ENCODE data around the gene FTSJ3. TPM values are rescaled to one million over a fixed set of nuclear protein-coding genes. Genes with fewer than 3 reads are reported as not detected.
A peak's percentile ranks its signal among the peaks of the same experiment; 100 is the strongest.

The FTSJ3 gene
- total and polyA plus RNA-seq, 2 of the 13 experiments (the other 11 are each of a cell fraction or from before 2014, with no cell fraction given), result 26.0 to 64.2 TPM

GRCh38 chr17:63848834-63849689, 21.6 kb upstream of the FTSJ3 start (continued):
- TF ChIP-seq ZBTB4 (CRISPR knock-in tag; IDR thresholded peaks at IDR 0.05; ENCODE audit: borderline replicate concordance), result peak; percentile 65; the same call in 1 of the 2 replicates
- TF ChIP-seq PAX8 (CRISPR knock-in tag; IDR thresholded peaks at IDR 0.05; ENCODE audit: borderline replicate concordance), result no peak
- no peak for TF ChIP-seq TBX2 (CRISPR knock-in tag; IDR thresholded peaks at IDR 0.05; ENCODE audit: borderline replicate concordance)
- TF ChIP-seq TCF12 (IDR thresholded peaks at IDR 0.05), result no peak
- TF ChIP-seq TCF12 (CRISPR knock-in tag; IDR thresholded peaks at IDR 0.05), result no peak
- TF ChIP-seq PLRG1 (conservative IDR thresholded peaks at IDR 0.05), result no peak
- TF ChIP-seq KLF9 (CRISPR knock-in tag; IDR thresholded peaks at IDR 0.05; ENCODE audit: low read depth), result no peak
- TF ChIP-seq FOXJ3 (CRISPR knock-in tag; IDR thresholded peaks at IDR 0.05; ENCODE audit: borderline replicate concordance), result no peak
- TF ChIP-seq GLI4 (CRISPR knock-in tag; IDR thresholded peaks at IDR 0.05; ENCODE audit: borderline replicate concordance), result no peak
- no peak for TF ChIP-seq ZFP36L2 (CRISPR knock-in tag; IDR thresholded peaks at IDR 0.05)
- peak; percentile 80; the same call in 1 of the 2 replicates for TF ChIP-seq TFDP1 (CRISPR knock-in tag; IDR thresholded peaks at IDR 0.05; ENCODE audit: borderline replicate concordance)
- no peak for TF ChIP-seq ETV5 (CRISPR knock-in tag; IDR thresholded peaks at IDR 0.05; ENCODE audit: borderline replicate concordance)
- TF ChIP-seq RNF219 (CRISPR knock-in tag; IDR thresholded peaks at IDR 0.05), result no peak
- peak; percentile 46 for TF ChIP-seq ZNF891 (CRISPR knock-in tag; IDR thresholded peaks at IDR 0.05)
- TF ChIP-seq CTCF (CRISPR knock-in tag; IDR thresholded peaks at IDR 0.05), result peak; percentile 74
- TF ChIP-seq ZNF619 (CRISPR knock-in tag; IDR thresholded peaks at IDR 0.05), result no peak
- peak; percentile 90; the same call in 1 of the 2 replicates for TF ChIP-seq ZMYM2 (CRISPR knock-in tag; IDR thresholded peaks at IDR 0.05)
- no peak for TF ChIP-seq DMAP1 (CRISPR knock-in tag; IDR thresholded peaks at IDR 0.05)

Measured in HepG2 (cell line).